MM.1S (cell line): Measurements from ENCODE around the gene FBXL7.

Experiments
- CTCF ChIP-seq: fragments of 300-600 bp; sonication (generic); IDR thresholded peaks from 2 replicates; pipeline ENCODE4 v1.5.1; 2016; ENCODE audit warnings: antibody characterized with exemption, low read length, mixed read lengths
- EZH2 ChIP-seq: fragments of 300-600 bp; sonication (generic); optimal IDR thresholded peaks from 2 replicates; pipeline ENCODE3; 2017; ENCODE audit warnings: low read depth, mild to moderate bottlenecking, antibody characterized with exemption, low read length, mixed read lengths

DNA sequence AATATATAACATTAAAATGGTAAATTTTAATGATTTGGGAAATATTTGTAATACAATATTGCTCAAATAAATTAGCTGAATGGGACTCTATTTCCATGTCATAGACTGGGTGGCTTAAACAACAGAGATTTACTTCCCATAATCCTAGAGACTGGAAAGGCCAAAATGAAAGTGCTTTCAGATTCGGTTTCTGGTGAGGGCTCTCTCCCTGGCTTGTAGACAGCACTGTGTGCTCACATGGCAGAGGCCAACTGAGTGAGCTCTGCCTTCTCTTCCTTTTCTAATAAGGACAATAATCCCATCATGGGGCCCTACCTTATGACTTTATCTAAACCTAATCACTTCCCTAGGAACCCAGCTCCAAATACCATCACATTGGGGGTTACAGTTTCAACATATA, 483.4 kb downstream of the FBXL7 start:
- TF ChIP-seq CTCF (no peak), EZH2 (no peak)
